CD4-positive, alpha-beta T cell treated with Interferon gamma for 1 hour (primary cell): ENCODE measurements around the gene MYH14.
"Not testable (repeated sequence)": the region's sequence is repeated elsewhere in the genome, so short reads cannot be mapped to it uniquely, and the experiment has no call there.

ENCODE experiments used
- DNase-seq: peaks from one replicate; pipeline ENCODE4 v3.0.0-alpha.2; 2020

MYH14 gene

DNA sequence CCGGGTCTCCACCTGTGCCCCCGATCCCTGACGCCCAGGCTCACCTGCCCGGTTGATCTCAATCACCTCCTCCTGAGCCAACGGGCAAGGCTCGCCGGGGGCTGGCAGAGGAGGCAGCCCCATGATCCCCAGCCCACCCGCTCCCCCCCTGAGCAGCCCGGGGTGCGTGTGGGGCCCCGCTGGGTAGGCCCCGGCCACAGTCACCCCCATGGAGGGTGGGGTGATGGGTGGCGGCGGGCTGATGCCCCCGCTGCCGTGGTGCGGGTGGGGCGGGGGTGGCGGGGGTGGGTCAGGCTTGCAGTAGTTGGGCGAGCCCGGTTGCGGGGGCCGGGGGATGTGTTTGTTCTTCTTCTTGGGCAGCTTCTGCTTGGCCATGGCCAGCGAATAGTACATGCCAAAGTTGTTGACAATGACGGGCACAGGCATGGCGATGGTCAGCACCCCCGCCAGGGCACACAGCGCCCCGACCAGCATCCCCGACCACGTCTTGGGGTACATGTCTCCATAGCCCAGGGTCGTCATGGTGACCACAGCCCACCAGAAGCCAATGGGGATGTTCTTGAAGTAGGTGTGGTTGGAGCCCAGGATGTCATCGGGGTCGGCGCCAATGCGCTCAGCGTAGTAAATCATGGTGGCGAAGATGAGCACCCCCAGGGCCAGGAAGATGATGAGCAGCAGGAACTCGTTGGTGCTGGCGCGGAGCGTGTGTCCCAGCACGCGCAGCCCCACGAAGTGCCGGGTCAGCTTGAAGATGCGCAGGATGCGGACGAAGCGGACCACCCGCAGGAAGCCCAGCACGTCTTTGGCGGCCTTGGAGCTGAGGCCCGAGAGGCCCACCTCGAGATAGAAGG, 119.7 kb downstream of the MYH14 start:
- no peak for DNase-seq

DNA sequence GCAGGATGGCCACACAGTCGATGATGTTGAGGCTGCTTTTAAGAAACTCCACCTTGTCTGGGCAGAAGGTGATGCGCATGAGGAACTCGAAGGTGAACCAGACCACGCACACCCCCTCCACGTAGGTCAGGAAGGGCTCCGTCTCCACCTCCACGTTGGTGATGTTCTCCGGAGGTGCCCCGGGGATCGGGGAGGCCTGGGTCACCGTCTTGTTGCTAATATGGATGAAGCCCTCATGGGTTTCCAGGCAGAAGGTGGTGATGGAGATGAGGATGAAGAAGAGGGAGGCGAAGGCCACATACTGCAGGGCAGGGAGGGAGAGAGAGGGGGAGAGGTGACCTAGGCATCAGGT, 120.3 kb downstream of the MYH14 start:
- DNase-seq: no peak

GRCh38 chr19:50324331-50324730, 120.9 kb downstream of the MYH14 start:
- no peak for DNase-seq

DNA sequence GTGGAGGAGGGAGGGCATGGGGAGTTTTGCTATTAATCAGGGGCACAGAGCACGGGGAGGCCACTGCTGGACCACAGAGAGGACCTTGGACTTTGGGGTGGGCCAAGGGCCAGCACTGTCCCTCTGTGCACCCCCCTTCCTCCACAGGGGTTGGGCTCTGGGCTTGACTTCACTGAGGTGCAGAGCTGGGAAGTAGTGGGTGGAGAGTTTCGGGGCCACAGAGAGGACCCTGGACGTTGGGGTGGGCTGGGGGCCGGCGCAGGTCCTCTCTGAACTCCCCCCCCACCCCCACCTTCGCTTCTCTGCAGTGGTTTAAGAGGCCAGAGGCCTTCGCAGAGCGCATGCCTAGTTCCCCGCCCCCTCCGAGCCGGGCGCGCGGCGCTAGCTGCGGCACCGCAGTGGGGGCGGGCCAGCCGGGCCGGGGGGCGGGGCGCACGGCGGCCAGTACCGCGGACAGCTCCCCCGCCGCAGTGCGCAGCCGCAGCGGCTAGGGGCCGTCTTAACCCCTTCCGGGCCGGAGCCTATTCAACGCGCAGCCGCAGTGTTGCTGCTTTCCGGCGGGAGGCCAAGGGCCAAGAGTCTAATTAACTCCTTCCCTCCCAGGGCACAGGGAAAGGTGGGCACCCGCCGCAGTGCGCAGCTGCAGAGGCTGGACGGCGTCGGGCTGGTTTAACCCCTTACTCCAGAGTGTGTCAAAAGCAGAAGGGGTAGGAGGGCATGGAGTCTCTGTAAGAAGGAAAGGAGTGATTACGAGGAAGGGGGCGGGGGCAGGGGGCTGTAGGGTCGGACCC, 122.1 kb downstream of the MYH14 start:
- DNase-seq: peak; percentile 71

DNA sequence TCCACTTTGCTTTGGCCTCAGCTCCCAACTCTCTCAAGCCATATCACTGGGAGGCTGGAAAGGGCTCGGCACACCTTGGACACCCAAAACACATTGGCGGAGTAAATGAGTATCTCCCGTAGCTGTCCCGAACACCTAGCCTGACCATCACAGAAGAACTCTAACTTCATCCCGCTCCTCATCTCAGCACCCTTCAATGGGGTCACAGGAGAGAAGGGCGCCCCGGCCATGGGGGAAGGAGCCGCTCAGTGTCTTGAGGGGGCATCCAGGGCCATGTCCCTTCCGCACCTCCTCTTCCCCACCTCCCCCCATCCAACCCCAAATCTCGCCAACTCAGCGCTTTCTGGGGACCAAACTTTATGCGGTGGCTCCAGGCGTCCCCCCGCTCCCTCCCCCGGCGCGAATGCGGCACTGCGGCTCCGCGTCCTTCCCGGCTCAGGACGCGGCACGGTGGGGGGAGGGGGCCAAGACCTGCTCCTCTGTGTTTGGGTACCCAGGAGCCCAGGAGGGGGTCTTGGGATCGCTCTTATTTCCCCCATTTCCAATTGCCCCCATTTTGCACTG, 122.8 kb downstream of the MYH14 start:
- no peak for DNase-seq

DNA sequence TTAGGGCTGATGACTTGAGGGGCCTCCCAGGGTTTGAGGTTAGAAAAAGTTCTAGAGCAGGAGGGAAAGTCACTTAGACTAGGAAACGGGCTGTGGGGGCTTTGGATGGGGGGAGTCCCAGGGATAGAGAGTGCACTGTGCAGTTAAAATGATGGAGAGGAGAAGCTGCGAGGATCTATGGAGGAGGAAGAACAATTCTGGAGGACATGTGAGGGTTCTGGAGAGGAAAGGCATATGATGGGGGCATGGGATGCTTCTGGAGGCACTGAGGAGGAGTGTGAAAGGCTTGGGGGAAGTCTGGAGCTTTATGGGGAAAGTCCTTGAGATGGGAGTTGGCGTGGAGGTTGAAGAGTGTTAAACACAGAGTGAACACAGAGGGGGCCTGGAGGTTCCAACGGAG, 123.6 kb downstream of the MYH14 start:
- DNase-seq: no peak

DNA sequence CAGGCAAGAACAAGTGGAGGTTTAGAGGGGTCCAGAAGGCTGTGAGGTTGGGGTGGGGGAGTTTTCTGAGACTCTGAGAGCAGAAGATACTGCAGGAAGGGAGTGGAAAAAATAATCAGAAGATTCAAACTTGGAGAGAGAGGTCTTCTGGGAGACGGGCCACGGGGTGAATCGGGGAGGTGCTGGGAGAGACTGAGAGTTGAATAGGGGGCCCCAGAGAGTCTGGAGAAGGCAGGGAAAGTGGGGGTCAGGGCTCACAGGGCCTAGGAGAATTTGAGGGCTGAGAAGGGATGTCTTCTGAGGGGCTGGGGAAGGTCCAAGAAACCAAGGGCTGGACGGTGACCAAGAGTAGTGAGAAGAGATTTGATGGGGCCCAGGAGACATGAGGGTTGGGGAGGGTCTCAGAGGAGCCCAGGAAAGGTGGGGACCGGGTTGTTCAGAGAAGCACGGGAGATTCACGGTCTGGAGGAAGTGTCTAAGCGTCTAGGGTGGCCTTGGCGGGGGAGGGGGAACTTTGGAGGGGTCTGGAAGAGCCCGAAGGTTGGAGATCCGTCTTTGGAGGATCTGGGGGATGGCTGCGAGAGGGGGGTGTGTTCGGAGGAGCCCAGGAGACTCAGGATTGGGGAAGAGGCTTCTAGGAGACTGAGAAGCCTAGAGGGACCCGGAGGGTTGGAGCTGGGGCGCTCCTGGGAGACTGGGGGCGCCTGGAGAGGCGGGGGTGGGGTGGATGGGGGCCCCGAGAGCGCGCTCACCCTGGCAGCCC, 124.2 kb downstream of the MYH14 start:
- DNase-seq: no peak

- DNase-seq: no peak
Observed at GRCh38 chr19:50328224-50328872, 124.9 kb downstream of the MYH14 start.

DNA sequence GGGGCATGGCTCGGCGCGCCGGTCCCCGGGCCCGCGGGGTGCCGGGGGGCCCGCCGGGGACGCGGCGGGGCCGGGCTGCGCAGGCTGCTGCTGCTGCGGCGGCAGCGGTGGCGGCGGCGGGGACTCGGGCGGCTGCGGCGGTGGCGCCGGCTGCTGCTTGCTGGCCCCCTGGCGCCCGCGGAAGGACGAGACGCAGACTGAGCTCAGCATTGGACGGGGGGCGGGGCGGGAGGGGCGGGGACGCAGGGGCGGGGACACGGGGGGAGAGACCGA, 125.4 kb downstream of the MYH14 start:
- no peak for DNase-seq

DNA sequence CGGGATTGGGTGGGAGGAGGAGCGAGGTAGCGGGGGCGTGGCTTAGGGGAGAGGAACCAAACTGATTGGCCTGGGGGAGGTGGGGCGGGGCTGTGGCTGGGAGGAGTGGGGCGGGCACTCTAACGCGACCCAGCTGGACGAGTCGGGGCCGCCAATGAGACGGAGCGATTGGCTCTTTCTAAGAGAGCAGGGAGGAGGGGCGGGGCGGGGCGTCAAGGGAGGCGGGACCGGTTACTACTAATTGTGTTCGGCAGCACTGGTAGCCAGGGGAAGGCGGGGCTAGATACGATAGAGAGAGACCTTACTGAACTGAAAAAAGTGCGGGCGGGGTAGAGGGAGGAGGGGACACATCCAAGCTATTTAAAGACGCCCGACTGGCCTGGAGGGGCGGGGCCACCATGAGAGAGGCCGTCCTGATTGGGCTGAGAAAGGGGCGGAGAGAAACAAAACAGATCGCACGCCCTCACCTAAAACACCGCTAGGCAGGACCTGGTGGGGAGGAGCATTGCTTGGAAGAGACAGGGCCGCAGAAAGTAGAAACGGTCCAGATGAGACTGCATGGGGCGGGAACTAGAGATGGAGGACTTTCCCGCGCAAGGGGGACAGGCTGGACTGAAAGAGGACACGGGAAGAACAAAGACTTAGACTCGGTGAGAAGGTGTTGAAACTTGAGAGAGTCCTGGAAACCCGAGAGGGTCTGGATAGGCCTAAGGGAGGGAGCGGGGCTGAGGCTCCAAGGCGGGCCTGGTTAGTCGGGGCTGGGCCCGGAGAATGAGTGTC, 125.9 kb downstream of the MYH14 start, which contains the start of gene KCNC3:
TSS of gene KCNC3 (minus strand) at position 232 of the 780 bp plus-strand sequence. CDS start 295 bp downstream, outside the sequence.
- DNase-seq: peak; percentile 97

DNA sequence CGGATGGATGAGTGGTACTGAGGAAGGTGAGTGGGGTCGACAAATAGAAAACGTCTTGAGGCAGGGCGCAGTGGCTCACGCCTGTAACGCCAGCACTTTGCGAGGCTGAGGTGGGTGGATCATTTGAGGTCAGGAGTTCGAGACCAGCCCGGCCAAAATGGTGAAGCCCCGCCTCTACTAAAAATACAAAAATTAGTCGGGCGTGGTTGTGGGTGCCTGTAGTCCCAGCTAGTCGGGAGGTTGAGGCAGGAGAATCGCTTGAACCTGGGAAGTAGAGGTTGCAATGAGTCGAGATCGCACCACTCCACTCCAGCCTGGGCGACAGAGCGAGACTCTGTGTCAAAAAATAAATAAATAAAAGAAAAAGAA, 126.5 kb downstream of the MYH14 start:
- DNase-seq: not testable (repeated sequence)

GRCh38 chr19:50330365-50331078, 127.1 kb downstream of the MYH14 start:
- DNase-seq: peak; percentile 88

GRCh38 chr19:50331221-50331993, 128.0 kb downstream of the MYH14 start:
- no peak for DNase-seq

- DNase-seq: no peak
Observed at GRCh38 chr19:50331994-50332243, 128.5 kb downstream of the MYH14 start.

DNA sequence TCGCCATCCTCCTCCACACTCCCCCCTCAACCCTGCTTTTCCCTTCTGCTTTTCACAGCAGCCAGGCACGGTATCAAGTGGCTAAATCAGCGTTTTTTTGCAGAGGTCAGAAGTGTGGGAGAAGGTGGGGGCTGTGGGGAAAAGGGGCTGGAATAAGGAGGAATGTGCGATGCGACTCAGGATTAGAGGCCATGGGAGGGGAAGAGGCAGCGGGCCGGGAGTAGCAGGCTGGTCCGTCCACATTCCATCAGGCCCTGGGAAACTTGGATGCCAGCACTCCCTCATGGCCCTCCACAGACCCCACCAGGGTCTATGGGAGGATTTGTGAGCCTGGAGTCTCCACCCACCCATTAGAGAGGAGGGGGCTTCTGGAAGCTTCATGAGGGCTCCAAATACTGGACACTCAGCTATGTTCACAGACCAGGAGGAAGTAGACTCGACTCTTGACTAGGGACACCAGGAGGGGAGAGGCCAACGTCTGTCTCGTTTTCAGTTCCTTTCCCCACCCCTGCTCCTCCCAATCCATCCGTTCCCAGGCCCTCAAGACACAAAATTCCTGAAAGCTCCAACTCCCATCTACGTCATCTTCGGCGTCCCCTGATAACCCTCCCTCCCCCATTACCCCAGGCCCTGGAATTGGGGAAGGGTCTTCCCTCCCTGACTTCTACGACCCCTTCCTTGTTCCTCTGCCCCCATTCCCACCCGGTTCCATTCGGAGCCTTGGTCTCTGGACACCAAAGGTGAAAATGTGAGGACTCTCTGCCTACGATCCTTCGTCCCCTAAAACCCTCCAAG, 129.0 kb downstream of the MYH14 start:
- no peak for DNase-seq

DNA sequence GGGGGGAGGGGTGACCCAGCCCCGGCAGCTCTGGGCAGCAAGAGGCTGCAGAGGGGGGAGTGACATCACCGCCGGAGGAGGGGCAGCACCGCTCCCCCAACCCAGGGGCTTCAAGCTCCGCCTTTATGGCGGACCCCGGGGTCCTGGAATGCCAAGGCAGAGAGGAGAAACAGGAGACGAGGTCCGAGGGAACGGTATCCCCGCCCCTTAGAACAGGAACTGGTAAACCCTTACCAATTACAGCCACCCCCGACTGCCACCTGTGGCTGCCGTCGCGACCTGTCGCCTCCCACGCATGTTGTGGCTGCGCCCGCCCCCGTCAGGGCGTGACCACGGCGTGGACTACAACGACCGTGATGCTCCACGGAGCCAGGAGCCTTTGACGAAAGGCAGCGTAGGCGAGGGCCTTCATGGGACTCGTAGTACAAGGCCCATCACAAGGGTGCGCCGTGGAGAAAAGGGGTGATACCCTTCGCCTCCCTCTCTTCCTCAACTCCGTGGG, 129.9 kb downstream of the MYH14 start:
- DNase-seq: peak; percentile 93

GRCh38 chr19:50333737-50334617, 130.6 kb downstream of the MYH14 start:
- no peak for DNase-seq

- no peak for DNase-seq
Observed at GRCh38 chr19:50334741-50335421, 131.5 kb downstream of the MYH14 start.
